HepG2 (cell line): ENCODE data around the gene CADM3. TPM values are rescaled to one million over a fixed set of nuclear protein-coding genes. Genes with fewer than 3 reads are reported as not detected.

Experiments used
- ATAC-seq: fragments of 200-7000 bp; cut with Tn5 transposase; 3 replicates; pipeline ENCODE4 v1.9.1; 2020; ENCODE audit warnings: mild to moderate bottlenecking, moderate library complexity
- BruUV-seq: library from RNA; stranded (reverse); fragments of 400-500 nt; replicated peaks from 2 replicates; lab custom pipeline; 2021; lab: Mats Ljungman, UMichigan
- CTCF ChIA-PET: fragments of 300-600 bp; formaldehyde crosslinking; extraction: SDS; loops from one replicate; lab custom pipeline; 2021; ENCODE audit warnings: low total read pairs, inconsistent platforms, low intra/inter-chr PET ratio; lab: Yijun Ruan, JAX
- POLR2A ChIA-PET: fragments of 350-600 bp; sonication (Branson Sonifier 250); formaldehyde crosslinking; loops from one replicate; lab custom pipeline; 2020; ENCODE audit warnings: antibody characterized with exemption, inconsistent platforms; lab: Yijun Ruan, JAX
- DNase-seq: peaks from one replicate; pipeline ENCODE4 v3.0.0-alpha.2; 2015; ENCODE audit warnings: low spot score
- FAIRE-seq: peaks from 3 replicates; lab custom pipeline; 2011; peaks lifted over from hg19 to GRCh38; lab: Jason Lieb, UNC
- H2AFZ ChIP-seq: one replicate; pipeline ENCODE4 v1.6.1; 2011; ENCODE audit warnings: low read length, inconsistent platforms
- H3K27ac ChIP-seq: fragments of 300-600 bp; 3 replicates; pipeline ENCODE4 v1.8.0; 2011; ENCODE audit warnings: mixed run types, mild to moderate bottlenecking, mixed read lengths, low read length, inconsistent platforms; ENCODE audit not compliant: insufficient read depth; ENCODE audit errors: extremely low read length
- H3K27me3 ChIP-seq, 2 experiments: fragments of 200-600 bp in 1 of 2; 2 replicates in 1 of 2; 3 replicates in 1 of 2; pipeline versions ENCODE4 v1.6.0 to v1.8.0; 2011; ENCODE audit warnings: low read length in 2 of 2, mild to moderate bottlenecking in 2 of 2, moderate library complexity in 2 of 2, inconsistent platforms in 1 of 2; ENCODE audit not compliant: insufficient read depth in 2 of 2, control insufficient read depth in 1 of 2
- H3K36me3 ChIP-seq, 2 experiments: fragments of 200-600 bp in 1 of 2; replicated peaks in 1 of 2; 2 replicates in 1 of 2; 3 replicates in 1 of 2; pipeline versions ENCODE4 v1.5.1 to v1.8.0; 2011; ENCODE audit warnings: low read length in 2 of 2, inconsistent platforms in 1 of 2; ENCODE audit not compliant: insufficient read depth in 2 of 2, control insufficient read depth in 1 of 2
- H3K4me1 ChIP-seq: 2 replicates; pipeline ENCODE4 v1.5.1; 2012; ENCODE audit warnings: low read length, inconsistent platforms; ENCODE audit not compliant: insufficient read depth
- H3K4me2 ChIP-seq: 2 replicates; pipeline ENCODE4 v1.6.0; 2011; ENCODE audit warnings: low read depth, low read length, inconsistent platforms
- H3K4me3 ChIP-seq, 3 experiments: fragments of 200-600 bp in 1 of 3; sonication (generic), shearing (Covaris generic) in 1 of 3; replicated peaks in 1 of 3; 2 replicates each; pipeline ENCODE4 v1.5.1; 2011 to 2016; ENCODE audit warnings: low read length in 3 of 3, inconsistent platforms in 2 of 3, low read depth in 2 of 3, mild to moderate bottlenecking in 2 of 3, control low read depth in 1 of 3, mixed read lengths in 1 of 3; ENCODE audit not compliant: insufficient read depth in 1 of 3
- H3K79me2 ChIP-seq: one replicate; pipeline ENCODE4 v1.6.1; 2011; ENCODE audit warnings: low read length, inconsistent platforms; ENCODE audit not compliant: insufficient read depth
- H3K9ac ChIP-seq: 2 replicates; pipeline ENCODE4 v1.6.0; 2011; ENCODE audit warnings: mild to moderate bottlenecking, low read depth, low read length, inconsistent platforms; ENCODE audit not compliant: insufficient read depth
- H3K9me3 ChIP-seq: 2 replicates; pipeline ENCODE4 v1.5.1; 2012; ENCODE audit warnings: mild to moderate bottlenecking, low read length
- H4K20me1 ChIP-seq: 2 replicates; pipeline ENCODE4 v1.6.0; 2011; ENCODE audit warnings: inconsistent platforms, mild to moderate bottlenecking, low read length, moderate library complexity; ENCODE audit not compliant: insufficient read depth
- CHD2 ChIP-seq: IDR thresholded peaks from 2 replicates; pipeline ENCODE4 v1.6.1; 2011; ENCODE audit warnings: low read depth, low read length, improper control_type of control experiment
- KDM3A ChIP-seq: IDR thresholded peaks from 2 replicates; pipeline ENCODE4 v1.6.1; 2018; ENCODE audit warnings: low read depth, missing compliant biosample characterization
- MLLT10 ChIP-seq: sonication (generic); formaldehyde crosslinking; IDR thresholded peaks from 2 replicates; pipeline ENCODE4 v1.4.0; 2020; ENCODE audit warnings: missing genetic modification reagents
- NFE2L2 ChIP-seq: fragments of 150-350 bp; IDR thresholded peaks from 2 replicates; pipeline ENCODE4 v1.6.1; 2014; ENCODE audit warnings: low read length
- NPAS2 ChIP-seq: sonication (generic); formaldehyde crosslinking; IDR thresholded peaks from 2 replicates; pipeline ENCODE4 v1.8.0; 2022; ENCODE audit warnings: mild to moderate bottlenecking, missing genetic modification reagents, borderline replicate concordance
- ONECUT2 ChIP-seq: sonication (generic); formaldehyde crosslinking; IDR thresholded peaks from 2 replicates; pipeline ENCODE4 v1.4.0; 2020; ENCODE audit warnings: missing genetic modification reagents
- RAD51 ChIP-seq: fragments of 450-650 bp; IDR thresholded peaks from 2 replicates; pipeline ENCODE4 v1.6.1; 2016; ENCODE audit warnings: borderline replicate concordance
- SIX1 ChIP-seq: sonication (generic); formaldehyde crosslinking; IDR thresholded peaks from 2 replicates; pipeline ENCODE4 v1.4.0; 2020; ENCODE audit warnings: missing genetic modification reagents, borderline replicate concordance
- SMC3 ChIP-seq: IDR thresholded peaks from 2 replicates; pipeline ENCODE4 v1.6.1; 2011; ENCODE audit warnings: low read length, improper control_type of control experiment
- STAG1 ChIP-seq: sonication (generic); formaldehyde crosslinking; IDR thresholded peaks from 2 replicates; pipeline ENCODE4 v1.4.0; 2020; ENCODE audit warnings: missing genetic modification reagents
- XRCC5 ChIP-seq: fragments of 200-400 bp; formaldehyde crosslinking; optimal IDR thresholded peaks from 2 replicates; pipeline ENCODE3; 2017; ENCODE audit warnings: mild to moderate bottlenecking, low read length
- ZNF619 ChIP-seq: sonication (generic); formaldehyde crosslinking; IDR thresholded peaks from 2 replicates; pipeline ENCODE4 v1.4.0; 2020; ENCODE audit warnings: mild to moderate bottlenecking, missing genetic modification reagents
- ZNF891 ChIP-seq: sonication (generic); formaldehyde crosslinking; IDR thresholded peaks from 2 replicates; pipeline ENCODE4 v1.5.0; 2020; ENCODE audit warnings: mild to moderate bottlenecking, missing genetic modification reagents
- WGBS: methylation state at CpG from one replicate; pipeline ENCODE4 v1.1.6; 2017; ENCODE audit warnings: low lambda C conversion rate; 5-methylcytosine and 5-hydroxymethylcytosine counted together
- in situ Hi-C: cut with HindIII; loops from 2 replicates; pipeline ENCODE4 v1.10.0; 2017; ENCODE audit warnings: low pct_unique_long_range_greater_than_20kb; ENCODE audit not compliant: extremely low pct_ligation_motif_present
- intact Hi-C: fragments of 100-400 bp; cut with micrococcal nuclease; formaldehyde crosslinking; loops from one replicate; pipeline ENCODE4 v1.10.0; 2022; ENCODE audit not compliant: unreplicated experiment
- polyA plus RNA-seq, 8 experiments: library from polyadenylated mRNA; depleted of rRNA in 3 of 8; stranded (reverse) in 7 of 8; unstranded in 1 of 8; fragments of >200 nt; fragmentation: Illumina TruSeq in 4 of 8; extraction: Trizol in 4 of 8; gene quantifications; 2 replicates each; pipeline versions ENCODE4 v1.2.1 to v1.2.3, GENCODE V29; 2011 to 2016; ENCODE audit warnings: low read depth in 4 of 8, missing spikeins in 1 of 8, mixed read lengths in 1 of 8; ENCODE audit not compliant: insufficient read depth in 1 of 8
- total RNA-seq, 5 experiments: library from RNA; depleted of rRNA; stranded (reverse); fragments of >200 nt; fragmentation: Illumina TruSeq; extraction: Trizol; gene quantifications; 2 replicates each; pipeline ENCODE4 v1.2.3, GENCODE V29; 2016; ENCODE audit warnings: low read depth in 1 of 5
- TF ChIP-seq, protein P1 (sequence below): sonication (generic); formaldehyde crosslinking; IDR thresholded peaks from 2 replicates; pipeline ENCODE4 v1.4.0; 2020; ENCODE audit warnings: missing genetic modification reagents, borderline replicate concordance

CADM3 gene
- total and polyA plus RNA-seq, 2 of the 13 experiments (the other 11 are each of a cell fraction or from before 2014, with no cell fraction given), result not detected

- in situ Hi-C loops (no loop called here), intact Hi-C loops (no loop called here)
- H3K4me1 ChIP-seq, result no peaks in the 10 kb centered on the region
- POLR2A ChIA-PET, result no interaction called here
- H3K27ac ChIP-seq, result no peak overlapping the region
- TF ChIP-seq RAD51 (no peak), ZNF891 (CRISPR knock-in tag) (no peak), NPAS2 (CRISPR knock-in tag) (no peak), MLLT10 (CRISPR knock-in tag) (no peak), ZNF619 (CRISPR knock-in tag) (no peak), CHD2 (no peak), KDM3A (CRISPR knock-in tag) (no peak)
- no peak overlapping the region for H3K4me2 ChIP-seq
- no peak for FAIRE-seq
- no peak overlapping the region for H2AFZ ChIP-seq
- ATAC-seq, result no peak
- WGBS, result 6% methylated on average over 3 of the region's 3 CpGs
- no peaks in the 10 kb centered on the region for H3K27me3 ChIP-seq
- CTCF ChIA-PET, result no interaction called here
- no peaks in the 10 kb centered on the region for H4K20me1 ChIP-seq
- H3K36me3 ChIP-seq, result no peaks in the 10 kb centered on the region
- no peak overlapping the region for H3K4me3 ChIP-seq
- H3K9ac ChIP-seq, result no peak overlapping the region
- no peaks in the 10 kb centered on the region for H3K79me2 ChIP-seq
- BruUV-seq, result no TSS peak
- H3K9me3 ChIP-seq, result no peaks in the 10 kb centered on the region
- no peak for DNase-seq
Observed at GRCh38 chr1:159152031-159152430, 19.4 kb upstream of the CADM3 start.

GRCh38 chr1:159161001-159161718 is 10.3 kb upstream of the CADM3 start:
- no peak overlapping the region for H3K27ac ChIP-seq
- H3K4me3 ChIP-seq, result no peak overlapping the region
- peak; percentile 98 for ATAC-seq
- FAIRE-seq, result peak; percentile 91
- in situ Hi-C loops (loop anchor here (5.0 kb wide), 1 partner anchor 36 kb away; no protein-coding TSS in a partner anchor), intact Hi-C loops (loop anchor here (1.0 kb wide), 2 partner anchors 37 to 50 kb away; no protein-coding TSS in a partner anchor)
- no peaks in the 10 kb centered on the region for H4K20me1 ChIP-seq
- no peak overlapping the region for H3K4me2 ChIP-seq
- ChIA-PET POLR2A (no interaction called here), CTCF (interaction anchor here (1.1 to 2.4 kb wide), 5 partner anchors 36 to 730 kb away, joined by 3 to 38 read pairs (median 11); no protein-coding TSS in a partner anchor)
- peak; percentile 54 for DNase-seq
- 0% methylated on average over 4 of the region's 4 CpGs for WGBS
- H3K79me2 ChIP-seq, result no peaks in the 10 kb centered on the region
- no peak overlapping the region for H2AFZ ChIP-seq
- H3K4me1 ChIP-seq, result no peaks in the 10 kb centered on the region
- no peak overlapping the region for H3K9ac ChIP-seq
- H3K9me3 ChIP-seq, result no peaks in the 10 kb centered on the region
- H3K36me3 ChIP-seq, result no peaks in the 10 kb centered on the region
- BruUV-seq, result no TSS peak
- no peaks in the 10 kb centered on the region for H3K27me3 ChIP-seq
- peak; percentile 64 for TF ChIP-seq XRCC5
- TF ChIP-seq SMC3, result peak; percentile 86
- TF ChIP-seq STAG1 (CRISPR knock-in tag), result peak; percentile 85
- no peak for TF ChIP-seq NFE2L2
- no peak for TF ChIP-seq SIX1 (CRISPR knock-in tag)
- no peak for TF ChIP-seq ONECUT2 (CRISPR knock-in tag)
- TF ChIP-seq, protein P1, sequence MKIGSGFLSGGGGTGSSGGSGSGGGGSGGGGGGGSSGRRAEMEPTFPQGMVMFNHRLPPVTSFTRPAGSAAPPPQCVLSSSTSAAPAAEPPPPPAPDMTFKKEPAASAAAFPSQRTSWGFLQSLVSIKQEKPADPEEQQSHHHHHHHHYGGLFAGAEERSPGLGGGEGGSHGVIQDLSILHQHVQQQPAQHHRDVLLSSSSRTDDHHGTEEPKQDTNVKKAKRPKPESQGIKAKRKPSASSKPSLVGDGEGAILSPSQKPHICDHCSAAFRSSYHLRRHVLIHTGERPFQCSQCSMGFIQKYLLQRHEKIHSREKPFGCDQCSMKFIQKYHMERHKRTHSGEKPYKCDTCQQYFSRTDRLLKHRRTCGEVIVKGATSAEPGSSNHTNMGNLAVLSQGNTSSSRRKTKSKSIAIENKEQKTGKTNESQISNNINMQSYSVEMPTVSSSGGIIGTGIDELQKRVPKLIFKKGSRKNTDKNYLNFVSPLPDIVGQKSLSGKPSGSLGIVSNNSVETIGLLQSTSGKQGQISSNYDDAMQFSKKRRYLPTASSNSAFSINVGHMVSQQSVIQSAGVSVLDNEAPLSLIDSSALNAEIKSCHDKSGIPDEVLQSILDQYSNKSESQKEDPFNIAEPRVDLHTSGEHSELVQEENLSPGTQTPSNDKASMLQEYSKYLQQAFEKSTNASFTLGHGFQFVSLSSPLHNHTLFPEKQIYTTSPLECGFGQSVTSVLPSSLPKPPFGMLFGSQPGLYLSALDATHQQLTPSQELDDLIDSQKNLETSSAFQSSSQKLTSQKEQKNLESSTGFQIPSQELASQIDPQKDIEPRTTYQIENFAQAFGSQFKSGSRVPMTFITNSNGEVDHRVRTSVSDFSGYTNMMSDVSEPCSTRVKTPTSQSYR (CRISPR knock-in tag), result no peak
